ENCODE results near the gene BCAS3. TPM values are rescaled to one million over a fixed set of nuclear protein-coding genes. Genes with fewer than 3 reads are reported as not detected.

Gene BCAS3
- total RNA-seq, 4 donors from 2014 or later: 41.0 to 81.4 (median 45.6) TPM

DNA sequence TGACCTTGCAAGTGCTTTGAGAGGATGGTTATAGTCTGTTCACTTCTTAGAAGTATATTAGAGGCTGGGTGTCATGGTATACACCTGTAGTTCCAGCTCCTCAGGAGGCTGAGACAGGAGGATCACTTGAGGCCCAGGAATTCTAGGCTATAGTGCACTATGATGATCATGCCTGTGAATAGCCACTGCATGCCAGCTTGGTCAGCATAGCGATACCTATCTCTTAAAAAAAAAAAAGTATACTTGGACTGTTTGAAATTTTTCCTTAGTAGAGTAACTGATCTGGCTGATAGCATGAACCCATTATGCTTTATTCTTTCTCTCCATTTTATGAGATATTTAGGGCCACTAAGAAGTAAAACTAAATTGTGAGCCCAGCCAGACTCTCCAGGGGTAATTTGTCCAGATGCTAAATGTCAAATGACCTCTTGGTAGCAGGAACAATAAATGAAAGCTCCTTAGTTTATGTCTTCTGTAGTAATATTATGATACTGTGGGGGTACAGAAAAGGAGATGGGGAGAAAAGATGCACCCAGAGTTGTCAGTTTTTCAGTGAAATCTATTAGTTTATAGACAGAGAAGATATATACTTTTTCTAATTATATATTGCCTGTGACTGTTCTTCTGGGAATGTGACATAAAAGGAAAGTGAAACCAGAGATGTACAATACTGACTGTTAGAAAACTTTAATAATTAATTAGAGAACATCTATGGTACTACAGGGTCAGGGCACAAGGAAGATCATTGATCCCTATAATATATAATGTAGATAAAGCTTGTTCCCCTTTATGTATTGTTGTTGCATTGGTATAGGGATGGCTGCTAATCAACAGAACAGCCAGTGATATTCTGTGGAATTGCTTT, 386.7 kb downstream of the BCAS3 start:
- H3K27me3 ChIP-seq: no peaks in the 10 kb centered on the region
- no peak overlapping the region for H3K4me3 ChIP-seq
- TF ChIP-seq, protein P1, sequence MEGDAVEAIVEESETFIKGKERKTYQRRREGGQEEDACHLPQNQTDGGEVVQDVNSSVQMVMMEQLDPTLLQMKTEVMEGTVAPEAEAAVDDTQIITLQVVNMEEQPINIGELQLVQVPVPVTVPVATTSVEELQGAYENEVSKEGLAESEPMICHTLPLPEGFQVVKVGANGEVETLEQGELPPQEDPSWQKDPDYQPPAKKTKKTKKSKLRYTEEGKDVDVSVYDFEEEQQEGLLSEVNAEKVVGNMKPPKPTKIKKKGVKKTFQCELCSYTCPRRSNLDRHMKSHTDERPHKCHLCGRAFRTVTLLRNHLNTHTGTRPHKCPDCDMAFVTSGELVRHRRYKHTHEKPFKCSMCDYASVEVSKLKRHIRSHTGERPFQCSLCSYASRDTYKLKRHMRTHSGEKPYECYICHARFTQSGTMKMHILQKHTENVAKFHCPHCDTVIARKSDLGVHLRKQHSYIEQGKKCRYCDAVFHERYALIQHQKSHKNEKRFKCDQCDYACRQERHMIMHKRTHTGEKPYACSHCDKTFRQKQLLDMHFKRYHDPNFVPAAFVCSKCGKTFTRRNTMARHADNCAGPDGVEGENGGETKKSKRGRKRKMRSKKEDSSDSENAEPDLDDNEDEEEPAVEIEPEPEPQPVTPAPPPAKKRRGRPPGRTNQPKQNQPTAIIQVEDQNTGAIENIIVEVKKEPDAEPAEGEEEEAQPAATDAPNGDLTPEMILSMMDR (IDR thresholded peaks at IDR 0.05): no peak
- no peak overlapping the region for H3K27ac ChIP-seq
- DNase-seq (ENCODE audit: low spot score in 2 of 2): no peak
- H3K9me3 ChIP-seq: no peaks in the 10 kb centered on the region
- no peaks in the 10 kb centered on the region for H3K36me3 ChIP-seq
- WGBS: 96% methylated on average over 1 of the region's 1 CpG
- no peaks in the 10 kb centered on the region for H3K4me1 ChIP-seq

DNA sequence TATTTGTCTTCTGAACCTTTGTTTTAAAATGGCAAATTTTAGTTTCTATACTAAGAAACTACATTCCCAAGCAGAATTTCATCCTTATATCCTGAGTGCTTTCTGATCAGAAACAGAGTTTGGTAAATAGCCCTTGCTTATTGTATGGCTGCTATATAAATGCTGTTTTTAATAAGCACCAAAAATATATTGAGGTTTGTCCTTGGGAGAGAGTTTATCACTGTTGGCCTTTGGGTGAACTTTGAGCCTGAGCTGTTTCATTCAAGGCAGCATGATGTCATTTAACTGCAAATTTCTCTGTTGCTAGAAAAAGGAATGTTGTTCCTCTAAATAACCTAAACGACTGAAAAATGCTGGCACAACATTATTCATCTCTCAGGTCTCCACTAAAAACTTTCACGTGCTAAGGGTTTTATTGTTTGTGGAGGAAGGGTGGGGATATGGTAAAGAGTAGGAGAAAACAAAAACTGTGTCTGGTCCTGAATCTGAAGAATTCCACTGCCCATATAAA, 387.7 kb downstream of the BCAS3 start:
- H3K4me1 ChIP-seq: no peaks in the 10 kb centered on the region
- no peak for DNase-seq (ENCODE audit: low spot score in 2 of 2)
- TF ChIP-seq, protein P1 (IDR thresholded peaks at IDR 0.05): no peak
- no peak for TF ChIP-seq POLR2A (IDR thresholded peaks at IDR 0.05)
- no peak for TF ChIP-seq EP300 (IDR thresholded peaks at IDR 0.05)
- no peak for TF ChIP-seq POLR2AphosphoS5 (IDR thresholded peaks at IDR 0.05)
- H3K36me3 ChIP-seq: no peaks in the 10 kb centered on the region
- WGBS: 21% methylated on average over 2 of the region's 2 CpGs
- H3K4me3 ChIP-seq: no peak overlapping the region
- no peaks in the 10 kb centered on the region for H3K9me3 ChIP-seq
- H3K27ac ChIP-seq: no peak overlapping the region
- no peaks in the 10 kb centered on the region for H3K27me3 ChIP-seq

DNA sequence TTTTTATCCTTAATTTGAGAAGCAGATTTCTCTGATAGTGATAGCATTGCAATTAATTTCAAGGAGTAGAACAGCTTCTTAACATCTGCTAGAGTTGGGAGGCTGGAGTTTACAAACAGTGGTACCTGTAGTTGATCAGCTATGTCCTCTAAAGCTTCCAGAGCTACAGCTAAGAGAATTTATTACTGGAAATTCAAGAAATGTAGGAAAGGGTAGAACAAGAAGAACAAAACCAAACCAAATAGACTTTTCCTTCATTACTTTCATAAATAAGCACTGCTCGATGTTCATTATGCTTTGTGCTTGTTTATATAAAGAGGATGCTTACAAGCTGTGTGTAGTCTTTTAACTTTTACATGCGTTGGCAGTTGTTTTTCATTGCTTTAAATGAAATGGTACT, 388.4 kb downstream of the BCAS3 start:
- no peaks in the 10 kb centered on the region for H3K27me3 ChIP-seq
- WGBS: 89% methylated on average over 2 of the region's 2 CpGs
- DNase-seq (ENCODE audit: low spot score in 2 of 2): no peak
- no peaks in the 10 kb centered on the region for H3K9me3 ChIP-seq
- no peak overlapping the region for H3K27ac ChIP-seq
- no peaks in the 10 kb centered on the region for H3K36me3 ChIP-seq
- TF ChIP-seq POLR2A (IDR thresholded peaks at IDR 0.05): no peak
- no peak for TF ChIP-seq EP300 (IDR thresholded peaks at IDR 0.05)
- TF ChIP-seq, protein P1 (IDR thresholded peaks at IDR 0.05): no peak
- TF ChIP-seq POLR2AphosphoS5 (IDR thresholded peaks at IDR 0.05): no peak
- no peak overlapping the region for H3K4me3 ChIP-seq
- no peaks in the 10 kb centered on the region for H3K4me1 ChIP-seq

DNA sequence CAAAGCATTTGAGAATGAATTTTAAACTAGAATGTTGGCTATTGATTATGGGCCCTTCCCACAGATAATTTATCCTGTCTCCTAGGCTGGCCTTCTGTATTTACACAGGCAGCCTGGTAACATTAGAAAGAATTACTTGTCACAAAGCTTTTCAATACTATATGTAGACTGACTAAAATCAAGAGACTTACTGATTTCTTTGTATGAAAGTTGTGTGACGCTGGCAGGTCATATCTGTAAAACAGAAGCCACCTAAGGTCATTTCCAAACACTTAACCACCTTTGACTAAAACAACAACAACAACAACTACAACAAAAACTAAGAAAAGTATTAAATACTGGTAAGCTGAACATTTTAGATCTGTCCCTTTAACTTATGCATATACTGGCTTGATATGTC, 393.0 kb downstream of the BCAS3 start:
- H3K9me3 ChIP-seq: no peaks in the 10 kb centered on the region
- no peaks in the 10 kb centered on the region for H3K27me3 ChIP-seq
- H3K4me1 ChIP-seq: no peaks in the 10 kb centered on the region
- H3K36me3 ChIP-seq: no peaks in the 10 kb centered on the region
- no peak for TF ChIP-seq POLR2A (IDR thresholded peaks at IDR 0.05)
- TF ChIP-seq POLR2AphosphoS5 (IDR thresholded peaks at IDR 0.05): no peak
- TF ChIP-seq EP300 (IDR thresholded peaks at IDR 0.05): no peak
- TF ChIP-seq, protein P1 (IDR thresholded peaks at IDR 0.05): no peak
- no peak overlapping the region for H3K4me3 ChIP-seq
- no peak overlapping the region for H3K27ac ChIP-seq
- 92% methylated on average over 1 of the region's 1 CpG for WGBS
- no peak for DNase-seq (ENCODE audit: low spot score in 2 of 2)

DNA sequence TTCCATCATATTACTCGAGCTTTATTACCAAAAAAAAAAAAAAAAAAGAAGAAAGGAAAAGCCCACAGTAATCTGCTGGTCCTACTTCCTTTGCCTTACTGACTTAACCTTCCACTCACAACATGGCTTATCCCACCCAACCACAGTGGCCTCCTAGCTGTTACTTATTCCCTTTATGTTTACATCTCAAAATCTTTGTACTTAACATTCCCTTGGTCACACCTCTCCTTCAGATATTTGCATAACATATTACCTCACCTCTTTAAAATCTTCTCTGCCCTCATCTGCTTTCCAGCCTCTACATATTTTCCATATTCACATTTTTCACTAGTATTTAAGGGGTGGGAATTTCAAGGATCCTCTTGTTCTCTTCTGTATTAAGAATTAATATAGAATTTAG, 395.0 kb downstream of the BCAS3 start:
- TF ChIP-seq POLR2A (IDR thresholded peaks at IDR 0.05) (no peak), POLR2AphosphoS5 (IDR thresholded peaks at IDR 0.05) (no peak), EP300 (IDR thresholded peaks at IDR 0.05) (no peak)
- TF ChIP-seq, protein P1 (IDR thresholded peaks at IDR 0.05): no peak
- DNase-seq (ENCODE audit: low spot score in 2 of 2): no peak
- Histone ChIP-seq H3K9me3 (no peaks in the 10 kb centered on the region), H3K27ac (no peak overlapping the region), H3K4me1 (no peaks in the 10 kb centered on the region), H3K27me3 (no peaks in the 10 kb centered on the region), H3K4me3 (no peak overlapping the region), H3K36me3 (no peaks in the 10 kb centered on the region)
- 55% methylated on average over 1 of the region's 1 CpG for WGBS
